GM12878 (cell line): ENCODE measurements around the gene ACSL1. TPM values are rescaled to one million over a fixed set of nuclear protein-coding genes. Genes with fewer than 3 reads are reported as not detected.
A peak's percentile ranks its signal among the peaks of the same experiment; 100 is the strongest.

Experiments used
- ATAC-seq: fragments of 200-7000 bp; cut with Tn5 transposase; 3 replicates; pipeline ENCODE4 v1.9.1; 2020; ENCODE audit warnings: mild to moderate bottlenecking, moderate library complexity
- BruUV-seq: library from RNA; stranded (reverse); fragments of 400-500 nt; replicated peaks from 2 replicates; lab custom pipeline; 2021; lab: Mats Ljungman, UMichigan
- CTCF ChIA-PET: fragments of 300-600 bp; sonication (Branson Sonifier 250); formaldehyde crosslinking; extraction: SDS; loops from one replicate; lab custom pipeline; 2021; ENCODE audit warnings: inconsistent platforms; lab: Yijun Ruan, JAX
- POLR2A ChIA-PET: fragments of 350-600 bp; formaldehyde crosslinking; extraction: SDS; loops from one replicate; lab custom pipeline; 2021; ENCODE audit warnings: inconsistent platforms; lab: Charles Lee
- RAD21 ChIA-PET: fragments of 300-600 bp; sonication (Branson Sonifier 250); formaldehyde crosslinking; loops from one replicate; lab custom pipeline; 2023; ENCODE audit warnings: antibody characterized with exemption; ENCODE audit not compliant: unreplicated experiment; lab: Charles Lee
- SMC1A ChIA-PET: fragments of 300-600 bp; sonication (Branson Sonifier 250); formaldehyde crosslinking; loops from one replicate; lab custom pipeline; 2023; ENCODE audit not compliant: unreplicated experiment, uncharacterized antibody; lab: Charles Lee
- DNase-seq: peaks from one replicate; pipeline ENCODE4 v3.0.0-alpha.2; 2011; ENCODE audit warnings: low read depth, low spot score
- FAIRE-seq: peaks from 3 replicates; lab custom pipeline; 2011; peaks lifted over from hg19 to GRCh38; lab: Jason Lieb, UNC
- H2AFZ ChIP-seq: 2 replicates; pipeline ENCODE4 v1.6.0; 2011; ENCODE audit warnings: low read depth, low read length, control low read depth; ENCODE audit not compliant: control insufficient read depth
- H3K27ac ChIP-seq: 2 replicates; pipeline ENCODE4 v1.5.1; 2011; ENCODE audit warnings: control low read depth; ENCODE audit not compliant: control insufficient read depth, insufficient read depth
- H3K27me3 ChIP-seq, 2 experiments: replicated peaks in 1 of 2; 2 replicates each; pipeline versions ENCODE4 v1.6.0 to v1.6.1; 2011; ENCODE audit warnings: low read length in 1 of 2; ENCODE audit not compliant: control insufficient read depth in 2 of 2, insufficient read depth in 2 of 2
- H3K36me3 ChIP-seq, 2 experiments: 2 replicates each; pipeline ENCODE4 v1.5.1; 2011; ENCODE audit warnings: low read length in 1 of 2; ENCODE audit not compliant: control insufficient read depth in 2 of 2, insufficient read depth in 2 of 2
- H3K4me1 ChIP-seq: 2 replicates; pipeline ENCODE4 v1.6.1; 2011; ENCODE audit warnings: mild to moderate bottlenecking, low read length, moderate library complexity, mixed read lengths; ENCODE audit not compliant: control insufficient read depth, insufficient read depth
- H3K4me2 ChIP-seq: 2 replicates; pipeline ENCODE4 v1.6.0; 2011; ENCODE audit warnings: control low read depth; ENCODE audit not compliant: control insufficient read depth, insufficient read depth
- H3K4me3 ChIP-seq: fragments of 200-600 bp; sonication (generic); 2 replicates; pipeline ENCODE4 v1.5.1; 2016
- H3K79me2 ChIP-seq: 2 replicates; pipeline ENCODE4 v1.6.0; 2011; ENCODE audit warnings: low read length; ENCODE audit not compliant: control insufficient read depth, insufficient read depth
- H3K9ac ChIP-seq: 2 replicates; pipeline ENCODE4 v1.8.0; 2011; ENCODE audit warnings: low read length, control low read depth, mixed read lengths; ENCODE audit not compliant: control insufficient read depth, insufficient read depth
- H3K9me3 ChIP-seq: replicated peaks from 3 replicates; pipeline ENCODE4 v1.5.1; 2011; ENCODE audit warnings: mild to moderate bottlenecking, low read length; ENCODE audit not compliant: control insufficient read depth, insufficient read depth
- H4K20me1 ChIP-seq: 2 replicates; pipeline ENCODE4 v1.6.0; 2011; ENCODE audit not compliant: control insufficient read depth, insufficient read depth
- ATF7 ChIP-seq: fragments of 450-650 bp; IDR thresholded peaks from 2 replicates; pipeline ENCODE4 v1.6.1; 2016; ENCODE audit warnings: low read depth, mild to moderate bottlenecking
- BHLHE40 ChIP-seq, 2 experiments: fragments of 450-650 bp in 1 of 2; IDR thresholded peaks; 2 replicates each; pipeline ENCODE4 v1.6.1; 2011 to 2017; ENCODE audit warnings: low read depth in 2 of 2, borderline replicate concordance in 1 of 2, improper control_type of control experiment in 1 of 2, low read length in 1 of 2, mild to moderate bottlenecking in 1 of 2
- EP300 ChIP-seq, 2 experiments: fragments of 150-350 bp in 1 of 2; IDR thresholded peaks; 2 replicates each; pipeline ENCODE4 v1.6.1; 2011 to 2012; ENCODE audit warnings: low read depth in 2 of 2, low read length in 2 of 2, borderline replicate concordance in 1 of 2, improper control_type of control experiment in 1 of 2, inconsistent platforms in 1 of 2; ENCODE audit not compliant: control insufficient read depth in 1 of 2
- IKZF1 ChIP-seq: fragments of 450-650 bp; conservative IDR thresholded peaks from 2 replicates; pipeline ENCODE4 v1.6.1; 2017; ENCODE audit warnings: antibody characterized with exemption, mild to moderate bottlenecking
- IKZF2 ChIP-seq, 2 experiments: fragments of 450-650 bp; IDR thresholded peaks; 2 replicates each; pipeline ENCODE4 v1.6.1; 2017; ENCODE audit warnings: mild to moderate bottlenecking in 2 of 2, moderate library complexity in 2 of 2
- MTA2 ChIP-seq: fragments of 450-650 bp; IDR thresholded peaks from 2 replicates; pipeline ENCODE4 v1.6.1; 2016; ENCODE audit warnings: low read depth, mild to moderate bottlenecking, moderate library complexity
- NR2F1 ChIP-seq: fragments of 450-650 bp; conservative IDR thresholded peaks from 2 replicates; pipeline ENCODE4 v1.6.1; 2017; ENCODE audit warnings: mild to moderate bottlenecking
- PKNOX1 ChIP-seq: fragments of 450-650 bp; IDR thresholded peaks from 2 replicates; pipeline ENCODE4 v1.6.1; 2016; ENCODE audit warnings: mild to moderate bottlenecking
- RAD51 ChIP-seq: fragments of 450-650 bp; IDR thresholded peaks from 2 replicates; pipeline ENCODE4 v1.6.1; 2016; ENCODE audit warnings: moderate library complexity, mild to moderate bottlenecking, inconsistent platforms
- RUNX3 ChIP-seq: IDR thresholded peaks from 2 replicates; pipeline ENCODE4 v1.6.1; 2012; ENCODE audit warnings: low read length, inconsistent platforms
- TCF12 ChIP-seq: IDR thresholded peaks from 2 replicates; pipeline ENCODE4 v1.6.1; 2011; ENCODE audit warnings: low read depth, mild to moderate bottlenecking, low read length
- USF2 ChIP-seq: IDR thresholded peaks from 2 replicates; pipeline ENCODE4 v1.6.1; 2011; ENCODE audit warnings: low read depth, low read length, improper control_type of control experiment, borderline replicate concordance
- ZNF384 ChIP-seq: IDR thresholded peaks from 2 replicates; pipeline ENCODE4 v1.6.1; 2012; ENCODE audit warnings: low read depth, mild to moderate bottlenecking, low read length, improper control_type of control experiment, borderline replicate concordance
- WGBS: methylation state at CpG from one replicate; pipeline ENCODE4 v1.1.6; 2016; ENCODE audit warnings: low lambda C conversion rate; ENCODE audit not compliant: insufficient replicate concordance, insufficient coverage; ENCODE audit errors: missing lambda C conversion rate; 5-methylcytosine and 5-hydroxymethylcytosine counted together
- in situ Hi-C: fragments of 300-500 bp; cut with MboI; formaldehyde crosslinking; loops from 9 replicates; pipeline ENCODE4 v1.14.3; 2018; ENCODE audit warnings: mixed read lengths
- intact Hi-C: fragments of 100-400 bp; cut with micrococcal nuclease; formaldehyde crosslinking; loops from one replicate; pipeline ENCODE4 v1.14.2; 2022; ENCODE audit not compliant: unreplicated experiment
- polyA plus RNA-seq, 11 experiments: library from polyadenylated mRNA; depleted of rRNA in 4 of 11; unstranded in 6 of 11; stranded (reverse) in 5 of 11; fragments of >200 nt; fragmentation: Nextera tagmentation in 4 of 11; fragmentation: Illumina TruSeq in 1 of 11; extraction: Ambion mirVana in 4 of 11; extraction: Trizol in 1 of 11; gene quantifications; 1 replicate in 1 of 11; 2 replicates in 10 of 11; pipeline versions ENCODE4 v1.2.1 to v1.2.3, GENCODE V29; 2011 to 2016; ENCODE audit warnings: inconsistent platforms in 2 of 11, missing spikeins in 2 of 11, low read depth in 1 of 11
- total RNA-seq, 4 experiments: library from RNA; depleted of rRNA in 3 of 4; stranded (reverse); fragments of >200 nt in 3 of 4; fragmentation: Illumina TruSeq in 1 of 4; extraction: Trizol in 1 of 4; gene quantifications; 2 replicates each; pipeline versions ENCODE4 v1.2.1 to v1.2.3, GENCODE V29; 2013 to 2021

The ACSL1 gene
- total and polyA plus RNA-seq, 10 of the 15 experiments (the other 5 are each of a cell fraction or from before 2014, with no cell fraction given): 30.7 to 68.1 (median 58.7) TPM

GRCh38 chr4:184846531-184846930 lies 20.8 kb upstream of the ACSL1 start:
- H3K4me1 ChIP-seq: peaks cover 37% of the 10 kb centered on the region
- no peak overlapping the region for H2AFZ ChIP-seq
- no peaks in the 10 kb centered on the region for H4K20me1 ChIP-seq
- no peaks in the 10 kb centered on the region for H3K27me3 ChIP-seq
- no peaks in the 10 kb centered on the region for H3K79me2 ChIP-seq
- TF ChIP-seq RUNX3: no peak
- CTCF ChIA-PET: interaction anchor here (2.6 to 2.9 kb wide), 2 partner anchors 101 to 113 kb away, joined by 6 to 11 read pairs; partner anchors contain the start of gene CENPU
- POLR2A ChIA-PET: interaction anchor here (1.2 to 1.5 kb wide), 4 partner anchors 13 to 51 kb away, joined by 3 to 6 read pairs (median 4); no protein-coding TSS in a partner anchor
- H3K36me3 ChIP-seq: no peaks in the 10 kb centered on the region
- 49% methylated on average over 3 of the region's 3 CpGs for WGBS
- SMC1A ChIA-PET: interaction anchor here (1.1 to 2.0 kb wide), 6 partner anchors 10 to 60 kb away, joined by 3 to 9 read pairs (median 4); no protein-coding TSS in a partner anchor
- in situ Hi-C loops: no loop called here
- no peak overlapping the region for H3K27ac ChIP-seq
- no peak overlapping the region for H3K4me3 ChIP-seq
- ATAC-seq (no peak), DNase-seq (no peak), FAIRE-seq (no peak)
- BruUV-seq: no TSS peak
- H3K9ac ChIP-seq: no peak overlapping the region
- intact Hi-C loops: no loop called here
- H3K4me2 ChIP-seq: no peak overlapping the region
- H3K9me3 ChIP-seq: no peaks in the 10 kb centered on the region
- RAD21 ChIA-PET: interaction anchor here (0.7 to 5.0 kb wide), 3 partner anchors 10 to 27 kb away, joined by 3 to 47 read pairs (median 6); partner anchors contain the start of gene ACSL1

- Histone ChIP-seq H3K9me3 (no peaks in the 10 kb centered on the region), H3K27ac (no peak overlapping the region), H3K27me3 (no peaks in the 10 kb centered on the region), H3K9ac (no peak overlapping the region), H3K4me2 (no peak overlapping the region), H3K79me2 (no peaks in the 10 kb centered on the region), H3K4me1 (peaks cover 28% of the 10 kb centered on the region), H4K20me1 (no peaks in the 10 kb centered on the region), H3K4me3 (no peak overlapping the region), H3K36me3 (no peaks in the 10 kb centered on the region), H2AFZ (no peak overlapping the region)
- intact Hi-C loops: no loop called here
- no peak for FAIRE-seq
- in situ Hi-C loops: no loop called here
- ChIA-PET RAD21 (interaction anchor here (0.8 to 1.7 kb wide), 11 partner anchors 11 to 579 kb away, joined by 3 to 6 read pairs (median 3); no protein-coding TSS in a partner anchor), CTCF (interaction anchor here (0.6 to 2.9 kb wide), 3 partner anchors 9 to 715 kb away, joined by 4 to 11 read pairs (median 6); no protein-coding TSS in a partner anchor), SMC1A (interaction anchor here (0.6 to 2.0 kb wide), 10 partner anchors 9 to 61 kb away, joined by 3 to 9 read pairs (median 4); no protein-coding TSS in a partner anchor), POLR2A (interaction anchor here (0.6 to 1.5 kb wide), 8 partner anchors 9 to 197 kb away, joined by 3 to 6 read pairs (median 3); no protein-coding TSS in a partner anchor)
- BruUV-seq: no TSS peak
- 50% methylated on average over 7 of the region's 7 CpGs for WGBS
- ATAC-seq: peak; percentile 68
- DNase-seq: no peak
- 0 out of 2 replicates have a peak, but pooled peaks have one; percentile 32 for TF ChIP-seq IKZF1
- TF ChIP-seq ZNF384: no peak
- peak; percentile 43; the same call in 1 of the 2 replicates for TF ChIP-seq MTA2
- TF ChIP-seq TCF12: no peak
- peak; percentile 56 to 64; a peak in 2 of 4 replicates for TF ChIP-seq EP300 (IDR thresholded peaks at IDR 0.05; ENCODE audit: borderline replicate concordance in 1 of 2, control insufficient read depth in 1 of 2, low read depth in 2 of 2, low read length in 2 of 2)
- TF ChIP-seq ATF7: peak; percentile 51
- TF ChIP-seq NR2F1: 0 out of 2 replicates have a peak, but pooled peaks have one; percentile 33
- TF ChIP-seq USF2: peak; percentile 31; the same call in 1 of the 2 replicates
- TF ChIP-seq BHLHE40 (IDR thresholded peaks at IDR 0.05; ENCODE audit: borderline replicate concordance in 1 of 2, low read depth in 2 of 2, low read length in 1 of 2): peak in 1 of 2 experiments; percentile 38; a peak in 1 of 4 replicates
- peak; percentile 26; the same call in 1 of the 2 replicates for TF ChIP-seq PKNOX1
- TF ChIP-seq RAD51: peak; percentile 63; the same call in 1 of the 2 replicates
- TF ChIP-seq IKZF2 (IDR thresholded peaks at IDR 0.05): peak; percentile 34 to 57; a peak in 2 of 4 replicates
Observed at GRCh38 chr4:184845367-184846021, 19.7 kb upstream of the ACSL1 start.
